Spleen (tissue), 11 donors: ENCODE measurements around the gene REN. TPM values are rescaled to one million over a fixed set of nuclear protein-coding genes. Genes with fewer than 3 reads are reported as not detected.

ENCODE experiments used
- DNase-seq: peaks from one replicate; pipeline ENCODE4 v3.0.0-alpha.2; 2020
- H3K27ac ChIP-seq, 8 donors: fragments of 200-600 bp; sonication (generic) in 7 of 8; 1 replicate in 4 of 8; 2 replicates in 4 of 8; pipeline versions ENCODE4 v1.5.0 to v1.8.0; 2016 to 2021; ENCODE audit warnings: inconsistent platforms in 4 of 8, mild to moderate bottlenecking in 4 of 8, moderate library complexity in 1 of 8
- H3K27me3 ChIP-seq, 7 donors: fragments of 200-600 bp; sonication (generic) in 6 of 7; replicated peaks in 1 of 7; 1 replicate in 4 of 7; 2 replicates in 3 of 7; pipeline versions ENCODE4 v1.5.0 to v1.8.0; 2016 to 2021; ENCODE audit warnings: inconsistent platforms in 3 of 7, mild to moderate bottlenecking in 1 of 7
- H3K36me3 ChIP-seq, 6 donors: fragments of 200-600 bp; sonication (generic) in 5 of 6; 1 replicate in 4 of 6; 2 replicates in 2 of 6; pipeline versions ENCODE4 v1.5.0 to v1.8.0; 2016 to 2021; ENCODE audit warnings: inconsistent platforms in 2 of 6
- H3K4me1 ChIP-seq, 6 donors: fragments of 200-600 bp; sonication (generic) in 5 of 6; 1 replicate in 3 of 6; 2 replicates in 3 of 6; pipeline versions ENCODE4 v1.5.0 to v1.8.0; 2016 to 2021; ENCODE audit warnings: inconsistent platforms in 3 of 6
- H3K4me3 ChIP-seq, 8 donors: fragments of 200-600 bp; sonication (generic) in 7 of 8; 1 replicate in 4 of 8; 2 replicates in 4 of 8; pipeline versions ENCODE4 v1.5.0 to v1.8.0; 2016 to 2021; ENCODE audit warnings: inconsistent platforms in 4 of 8, mild to moderate bottlenecking in 4 of 8, moderate library complexity in 2 of 8
- H3K9me3 ChIP-seq, 8 donors: fragments of 200-600 bp; sonication (generic) in 7 of 8; 1 replicate in 4 of 8; 2 replicates in 4 of 8; pipeline versions ENCODE4 v1.5.0 to v1.8.0; 2016 to 2021; ENCODE audit warnings: inconsistent platforms in 4 of 8
- POLR2A ChIP-seq, 3 donors: fragments of 450-650 bp; IDR thresholded peaks; one replicate each; pipeline ENCODE4 v1.5.1; 2017; ENCODE audit warnings: antibody characterized with exemption in 3 of 3, mild to moderate bottlenecking in 1 of 3
- POLR2AphosphoS5 ChIP-seq, 3 donors: sonication (generic); formaldehyde crosslinking; IDR thresholded peaks; one replicate each; pipeline ENCODE4 v1.5.1; 2017; ENCODE audit warnings: antibody characterized with exemption in 3 of 3
- WGBS, 5 donors: extraction: QIAGEN DNeasy Blood & Tissue Kit in 3 of 5; methylation state at CpG; one replicate each; pipeline versions ENCODE4 v1.1.5 to v1.1.7; 2013 to 2018; 5-methylcytosine and 5-hydroxymethylcytosine counted together
- intact Hi-C: fragments of 100-400 bp; cut with DNase I; formaldehyde crosslinking; loops from one replicate; pipeline ENCODE4 v1.15.0; 2023; ENCODE audit warnings: low total_unique reads
- polyA plus RNA-seq, 3 donors: library from polyadenylated mRNA; stranded (reverse); fragments of 200-250 nt; gene quantifications; one replicate each; pipeline ENCODE4 v1.2.1, GENCODE V29; 2013
- total RNA-seq, 7 donors: library from RNA; depleted of rRNA in 3 of 7; stranded (reverse); fragments of >200 nt in 3 of 7; fragmentation: NEBNext Ultra II Directional in 4 of 7; extraction: Animal tissue kit (Norgen Biotek cat#: 25700) in 4 of 7; gene quantifications; one replicate each; pipeline versions ENCODE4 v1.1.0 to v1.2.1, GENCODE V29; 2016 to 2021
- TF ChIP-seq, protein P1 (sequence below), 11 experiments: fragments of 200-600 bp in 7 of 11; fragments of 450-650 bp in 4 of 11; sonication (generic) in 4 of 11; IDR thresholded peaks in 8 of 11; conservative IDR thresholded peaks in 3 of 11; 1 replicate in 7 of 11; 2 replicates in 4 of 11; pipeline versions ENCODE4 v1.4.0 to v1.8.0; 2016 to 2021; ENCODE audit warnings: antibody characterized with exemption in 11 of 11, inconsistent platforms in 4 of 11, mild to moderate bottlenecking in 1 of 11
- donor health status: healthy with polysubstance abuse.
- donor health status: DM: no; HTN: no; CAD: no; lungs with moderate emphysema.
- donor health status: DM: no; HTN: no; CAD: no.
- donor health status: Bipolar disorder and iron deficiency.
- donor health status: healthy.
- donor health status: DM: no; HTN: no; CAD: no.
- donor health status: DM: yes; HTN: yes; CAD: no.

The REN gene
- total and polyA plus RNA-seq, 10 donors = 0.12 to 0.25 TPM; not detected in 8

DNA sequence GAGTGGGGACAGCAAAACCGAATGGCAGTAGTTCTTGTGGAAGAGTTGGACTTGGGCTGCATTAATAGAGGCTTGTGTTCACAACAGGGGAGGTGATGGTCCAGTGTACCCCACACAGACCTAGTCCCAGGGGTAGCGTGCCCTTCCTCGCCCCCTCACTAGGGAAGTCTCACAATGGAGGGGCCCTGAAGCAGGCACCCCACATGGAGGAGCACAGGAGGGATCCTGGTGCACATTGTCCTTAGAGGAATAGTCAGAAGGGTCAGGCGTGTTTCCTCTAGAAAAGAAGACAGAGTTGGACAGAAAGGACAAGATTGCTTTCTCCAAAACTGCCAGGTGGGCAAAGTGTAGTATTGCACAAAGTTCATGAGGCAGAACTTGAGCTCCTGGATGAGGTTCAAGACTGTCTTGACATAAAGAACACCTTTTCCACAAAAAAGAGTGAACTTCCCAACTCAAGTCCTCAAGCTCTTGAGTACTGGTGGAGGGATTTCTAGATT, 37.6 kb downstream of the REN start:
- H3K27ac ChIP-seq = peak overlapping the region in 1 of 8 donors; percentile 36
- 69 to 94% (median 79%) methylated on average over 4 of the region's 4 CpGs for WGBS, 5 donors

DNA sequence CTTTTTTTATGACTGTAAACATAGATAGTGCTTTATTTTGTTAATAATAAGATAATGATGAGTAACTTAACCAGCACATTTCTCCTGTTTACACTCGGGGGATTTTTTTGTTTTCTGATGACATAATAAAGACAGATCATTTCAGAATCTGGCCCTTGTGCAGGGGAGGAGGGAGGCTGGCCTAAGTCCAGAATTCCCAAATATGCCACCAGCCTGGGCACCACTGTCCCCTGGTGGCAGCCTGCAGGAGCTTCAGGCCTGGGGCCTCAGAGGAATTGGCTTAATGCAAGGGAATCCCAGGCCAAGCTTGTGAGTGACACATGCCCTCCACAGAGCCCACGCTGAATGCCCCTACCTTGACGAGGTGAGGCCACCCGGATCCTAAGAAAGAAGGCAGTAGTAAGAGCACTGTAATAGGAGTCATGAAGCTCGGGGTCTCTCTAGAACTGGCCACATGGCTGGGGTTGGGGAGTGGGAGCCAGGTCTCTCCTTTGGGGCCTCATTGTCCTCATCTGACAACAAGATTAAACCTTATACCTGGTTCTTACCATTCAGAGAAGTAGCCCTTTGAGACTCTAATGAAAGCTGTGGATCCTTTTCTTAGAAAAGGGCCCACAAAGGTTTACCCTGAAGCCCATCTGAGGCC, 38.4 kb downstream of the REN start:
- peak overlapping the region in 5 of 8 donors; percentile 27 to 54 (median 44) for H3K27ac ChIP-seq
- WGBS, 5 donors = 32 to 51% (median 47%) methylated on average over 5 of the region's 5 CpGs

More for the DNA sequence above, 37.6 kb downstream of the REN start:
- no peak for DNase-seq
- H3K4me1 ChIP-seq = peaks cover 0 to 40% (median 17%) of the 10 kb centered on the region in 6 donors
- peaks cover 0 to 17% (median 0%) of the 10 kb centered on the region in 7 donors for H3K27me3 ChIP-seq
- TF ChIP-seq POLR2AphosphoS5 (IDR thresholded peaks at IDR 0.05) (no peak), POLR2A (IDR thresholded peaks at IDR 0.05) (no peak)
- TF ChIP-seq, protein P1, sequence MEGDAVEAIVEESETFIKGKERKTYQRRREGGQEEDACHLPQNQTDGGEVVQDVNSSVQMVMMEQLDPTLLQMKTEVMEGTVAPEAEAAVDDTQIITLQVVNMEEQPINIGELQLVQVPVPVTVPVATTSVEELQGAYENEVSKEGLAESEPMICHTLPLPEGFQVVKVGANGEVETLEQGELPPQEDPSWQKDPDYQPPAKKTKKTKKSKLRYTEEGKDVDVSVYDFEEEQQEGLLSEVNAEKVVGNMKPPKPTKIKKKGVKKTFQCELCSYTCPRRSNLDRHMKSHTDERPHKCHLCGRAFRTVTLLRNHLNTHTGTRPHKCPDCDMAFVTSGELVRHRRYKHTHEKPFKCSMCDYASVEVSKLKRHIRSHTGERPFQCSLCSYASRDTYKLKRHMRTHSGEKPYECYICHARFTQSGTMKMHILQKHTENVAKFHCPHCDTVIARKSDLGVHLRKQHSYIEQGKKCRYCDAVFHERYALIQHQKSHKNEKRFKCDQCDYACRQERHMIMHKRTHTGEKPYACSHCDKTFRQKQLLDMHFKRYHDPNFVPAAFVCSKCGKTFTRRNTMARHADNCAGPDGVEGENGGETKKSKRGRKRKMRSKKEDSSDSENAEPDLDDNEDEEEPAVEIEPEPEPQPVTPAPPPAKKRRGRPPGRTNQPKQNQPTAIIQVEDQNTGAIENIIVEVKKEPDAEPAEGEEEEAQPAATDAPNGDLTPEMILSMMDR (IDR thresholded peaks at IDR 0.05 in 8 of 11, conservative IDR thresholded peaks at IDR 0.05 in 3 of 11) = no peak
- intact Hi-C loops = loop anchor here (5.0 kb wide), 1 partner anchor 256 kb away; no protein-coding TSS in a partner anchor
- H3K9me3 ChIP-seq = no peaks in the 10 kb centered on the region
- H3K36me3 ChIP-seq = peaks cover 0 to 30% (median 3%) of the 10 kb centered on the region in 6 donors
- H3K4me3 ChIP-seq = peak overlapping the region in 1 of 8 donors; percentile 28

DNA sequence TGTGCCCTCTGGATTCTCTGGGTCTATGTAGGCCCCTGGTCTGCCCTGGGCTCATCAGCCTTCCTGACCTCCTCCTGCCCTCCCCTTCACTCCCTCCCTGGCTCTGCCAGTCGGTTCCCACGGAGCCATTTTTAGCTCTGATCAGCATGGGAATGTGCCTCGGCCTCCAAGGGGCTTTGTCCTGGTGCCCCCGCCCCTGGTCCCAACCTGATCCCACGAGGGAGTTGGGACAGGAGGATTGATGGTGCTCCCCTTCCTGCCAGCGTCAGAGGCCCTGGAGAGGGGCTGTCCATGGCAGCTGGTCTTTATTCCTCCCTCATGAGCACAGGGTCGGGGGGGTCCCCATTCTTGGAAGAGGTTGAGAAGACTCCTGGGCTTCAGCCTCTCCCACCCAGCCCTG, 39.2 kb downstream of the REN start:
- H3K4me3 ChIP-seq = no peak overlapping the region
- no peaks in the 10 kb centered on the region for H3K9me3 ChIP-seq
- intact Hi-C loops = loop anchor here (5.0 kb wide), 1 partner anchor 255 kb away; no protein-coding TSS in a partner anchor
- no peak for TF ChIP-seq POLR2A (IDR thresholded peaks at IDR 0.05)
- peak in 1 of 3 donors; percentile 5 for TF ChIP-seq POLR2AphosphoS5 (IDR thresholded peaks at IDR 0.05)
- TF ChIP-seq, protein P1 (IDR thresholded peaks at IDR 0.05 in 8 of 11, conservative IDR thresholded peaks at IDR 0.05 in 3 of 11) = no peak
- WGBS, 5 donors = 53 to 79% (median 60%) methylated on average over 7 of the region's 7 CpGs
- peak overlapping the region in 5 of 8 donors; percentile 27 to 54 (median 44) for H3K27ac ChIP-seq
- H3K4me1 ChIP-seq = peaks cover 0 to 40% (median 17%) of the 10 kb centered on the region in 6 donors
- DNase-seq = no peak
- H3K36me3 ChIP-seq = peaks cover 0 to 46% (median 6%) of the 10 kb centered on the region in 6 donors
- H3K27me3 ChIP-seq = peaks cover 0 to 17% (median 0%) of the 10 kb centered on the region in 7 donors

More for the DNA sequence above, 38.4 kb downstream of the REN start:
- H3K27me3 ChIP-seq = peaks cover 0 to 17% (median 0%) of the 10 kb centered on the region in 7 donors
- H3K9me3 ChIP-seq = no peaks in the 10 kb centered on the region
- TF ChIP-seq POLR2A (IDR thresholded peaks at IDR 0.05) (no peak), POLR2AphosphoS5 (IDR thresholded peaks at IDR 0.05) (peak in 2 of 3 donors; percentile 67 to 74)
- TF ChIP-seq, protein P1 (IDR thresholded peaks at IDR 0.05 in 8 of 11, conservative IDR thresholded peaks at IDR 0.05 in 3 of 11) = peak; percentile 58 to 91 (median 82)
- intact Hi-C loops = loop anchor here (5.0 kb wide), 1 partner anchor 255 kb away; no protein-coding TSS in a partner anchor
- H3K4me1 ChIP-seq = peaks cover 0 to 40% (median 17%) of the 10 kb centered on the region in 6 donors
- DNase-seq = no peak
- H3K4me3 ChIP-seq = no peak overlapping the region
- peaks cover 0 to 38% (median 5%) of the 10 kb centered on the region in 6 donors for H3K36me3 ChIP-seq

DNA sequence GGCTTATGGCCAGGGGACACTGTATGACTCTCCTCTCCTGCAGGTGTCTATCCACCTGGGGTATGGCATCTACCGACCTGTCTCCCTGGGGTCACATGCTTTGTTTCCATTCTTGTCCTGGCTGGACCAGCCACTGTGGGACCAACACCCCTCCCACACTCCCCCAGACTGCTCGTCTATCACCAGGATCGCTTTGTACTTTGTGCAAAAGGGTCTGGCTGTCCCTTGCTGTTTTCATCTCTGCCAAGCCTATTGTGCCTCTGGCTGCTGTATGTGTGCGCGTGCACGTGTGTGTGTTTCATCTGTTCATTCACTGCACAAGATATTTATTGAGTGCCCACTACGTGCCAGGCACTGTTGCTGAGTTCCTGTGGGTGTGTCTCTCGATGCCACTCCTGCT, 39.8 kb downstream of the REN start:
- Histone ChIP-seq H3K9me3 (no peaks in the 10 kb centered on the region), H3K4me1 (peaks cover 0 to 40% (median 17%) of the 10 kb centered on the region in 6 donors), H3K27me3 (peaks cover 0 to 17% (median 0%) of the 10 kb centered on the region in 7 donors), H3K4me3 (no peak overlapping the region), H3K27ac (peak overlapping the region in 2 of 8 donors; percentile 44 to 53), H3K36me3 (peaks cover 0 to 51% (median 6%) of the 10 kb centered on the region in 6 donors)
- TF ChIP-seq, protein P1 (IDR thresholded peaks at IDR 0.05 in 8 of 11, conservative IDR thresholded peaks at IDR 0.05 in 3 of 11) = no peak
- TF ChIP-seq POLR2A (IDR thresholded peaks at IDR 0.05) = no peak
- TF ChIP-seq POLR2AphosphoS5 (IDR thresholded peaks at IDR 0.05) = no peak
- intact Hi-C loops = loop anchor here (5.0 kb wide), 1 partner anchor 254 kb away; no protein-coding TSS in a partner anchor
- no peak for DNase-seq
- 71 to 89% (median 75%) methylated on average over 8 of the region's 8 CpGs for WGBS, 5 donors
